ENCODE measurements around the gene COG6. TPM values are rescaled to one million over a fixed set of nuclear protein-coding genes. Genes with fewer than 3 reads are reported as not detected.

Gene COG6
- polyA plus RNA-seq, 2 donors, result 5.8 to 7.3 TPM

GRCh38 chr13:39635564-39635963 lies 19.9 kb upstream of the COG6 start:
- 84 to 88% methylated on average over 1 of the region's 1 CpG for WGBS, 2 donors
- Histone ChIP-seq H3K27ac (ENCODE audit: low read depth in 2 of 2, low read length in 1 of 2) (no peak overlapping the region), H3K9me3 (ENCODE audit: control insufficient read depth in 2 of 2, insufficient read depth in 1 of 2, low read depth in 1 of 2, low read length in 1 of 2) (no peaks in the 10 kb centered on the region), H3K27me3 (ENCODE audit: control insufficient read depth in 1 of 2, insufficient read depth in 2 of 2, low read length in 2 of 2) (no peaks in the 10 kb centered on the region), H3K4me1 (ENCODE audit: control insufficient read depth in 2 of 2, insufficient read depth in 2 of 2, low read length in 1 of 2) (no peaks in the 10 kb centered on the region), H3K36me3 (ENCODE audit: control insufficient read depth in 2 of 2, insufficient read depth in 2 of 2, low read length in 1 of 2) (no peaks in the 10 kb centered on the region), H3K4me3 (ENCODE audit: low read depth in 1 of 2, low read length in 2 of 2) (no peak overlapping the region)

GRCh38 chr13:39637890-39638289 lies 17.6 kb upstream of the COG6 start:
- Histone ChIP-seq H3K36me3 (ENCODE audit: control insufficient read depth in 2 of 2, insufficient read depth in 2 of 2, low read length in 1 of 2) (no peaks in the 10 kb centered on the region), H3K4me1 (ENCODE audit: control insufficient read depth in 2 of 2, insufficient read depth in 2 of 2, low read length in 1 of 2) (no peaks in the 10 kb centered on the region), H3K4me3 (ENCODE audit: low read depth in 1 of 2, low read length in 2 of 2) (no peak overlapping the region), H3K9me3 (ENCODE audit: control insufficient read depth in 2 of 2, insufficient read depth in 1 of 2, low read depth in 1 of 2, low read length in 1 of 2) (no peaks in the 10 kb centered on the region), H3K27me3 (ENCODE audit: control insufficient read depth in 1 of 2, insufficient read depth in 2 of 2, low read length in 2 of 2) (no peaks in the 10 kb centered on the region), H3K27ac (ENCODE audit: low read depth in 2 of 2, low read length in 1 of 2) (no peak overlapping the region)
- 93% methylated on average over 3 of the region's 3 CpGs for WGBS, 2 donors

- Histone ChIP-seq H3K27ac (ENCODE audit: low read depth in 2 of 2, low read length in 1 of 2) (no peak overlapping the region), H3K9me3 (ENCODE audit: control insufficient read depth in 2 of 2, insufficient read depth in 1 of 2, low read depth in 1 of 2, low read length in 1 of 2) (no peaks in the 10 kb centered on the region), H3K4me3 (ENCODE audit: low read depth in 1 of 2, low read length in 2 of 2) (no peak overlapping the region), H3K4me1 (ENCODE audit: control insufficient read depth in 2 of 2, insufficient read depth in 2 of 2, low read length in 1 of 2) (no peaks in the 10 kb centered on the region), H3K27me3 (ENCODE audit: control insufficient read depth in 1 of 2, insufficient read depth in 2 of 2, low read length in 2 of 2) (no peaks in the 10 kb centered on the region), H3K36me3 (ENCODE audit: control insufficient read depth in 2 of 2, insufficient read depth in 2 of 2, low read length in 1 of 2) (no peaks in the 10 kb centered on the region)
- 88 to 96% methylated on average over 1 of the region's 1 CpG for WGBS, 2 donors
These were observed 13.8 kb upstream of the COG6 start for GRCh38 chr13:39641645-39642044.

GRCh38 chr13:39646122-39646521 lies 9.3 kb upstream of the COG6 start:
- Histone ChIP-seq H3K4me1 (ENCODE audit: control insufficient read depth in 2 of 2, insufficient read depth in 2 of 2, low read length in 1 of 2) (no peaks in the 10 kb centered on the region), H3K9me3 (ENCODE audit: control insufficient read depth in 2 of 2, insufficient read depth in 1 of 2, low read depth in 1 of 2, low read length in 1 of 2) (no peaks in the 10 kb centered on the region), H3K27ac (ENCODE audit: low read depth in 2 of 2, low read length in 1 of 2) (no peak overlapping the region), H3K27me3 (ENCODE audit: control insufficient read depth in 1 of 2, insufficient read depth in 2 of 2, low read length in 2 of 2) (no peaks in the 10 kb centered on the region), H3K36me3 (ENCODE audit: control insufficient read depth in 2 of 2, insufficient read depth in 2 of 2, low read length in 1 of 2) (no peaks in the 10 kb centered on the region), H3K4me3 (ENCODE audit: low read depth in 1 of 2, low read length in 2 of 2) (no peak overlapping the region)
- WGBS, 2 donors, result 62 to 63% methylated on average over 4 of the region's 4 CpGs

- no peaks in the 10 kb centered on the region for H3K4me1 ChIP-seq (ENCODE audit: control insufficient read depth in 2 of 2, insufficient read depth in 2 of 2, low read length in 1 of 2)
- H3K36me3 ChIP-seq (ENCODE audit: control insufficient read depth in 2 of 2, insufficient read depth in 2 of 2, low read length in 1 of 2), result no peaks in the 10 kb centered on the region
- no peaks in the 10 kb centered on the region for H3K9me3 ChIP-seq (ENCODE audit: control insufficient read depth in 2 of 2, insufficient read depth in 1 of 2, low read depth in 1 of 2, low read length in 1 of 2)
- 0 to 2% methylated on average over 2 of the region's 2 CpGs for WGBS, 2 donors
- H3K27ac ChIP-seq (ENCODE audit: low read depth in 2 of 2, low read length in 1 of 2), result no peak overlapping the region
- H3K4me3 ChIP-seq (ENCODE audit: low read depth in 1 of 2, low read length in 2 of 2), result peak overlapping the region; percentile 81 to 98
- no peaks in the 10 kb centered on the region for H3K27me3 ChIP-seq (ENCODE audit: control insufficient read depth in 1 of 2, insufficient read depth in 2 of 2, low read length in 2 of 2)
These were observed 357 bp upstream of the COG6 start for GRCh38 chr13:39655041-39655568.

- H3K27ac ChIP-seq (ENCODE audit: low read depth in 2 of 2, low read length in 1 of 2), result no peak overlapping the region
- no peaks in the 10 kb centered on the region for H3K36me3 ChIP-seq (ENCODE audit: control insufficient read depth in 2 of 2, insufficient read depth in 2 of 2, low read length in 1 of 2)
- H3K4me1 ChIP-seq (ENCODE audit: control insufficient read depth in 2 of 2, insufficient read depth in 2 of 2, low read length in 1 of 2), result no peaks in the 10 kb centered on the region
- H3K9me3 ChIP-seq (ENCODE audit: control insufficient read depth in 2 of 2, insufficient read depth in 1 of 2, low read depth in 1 of 2, low read length in 1 of 2), result no peaks in the 10 kb centered on the region
- peak overlapping the region; percentile 81 to 98 for H3K4me3 ChIP-seq (ENCODE audit: low read depth in 1 of 2, low read length in 2 of 2)
- WGBS, 2 donors, result 11 to 15% methylated on average over 7 of the region's 7 CpGs
- no peaks in the 10 kb centered on the region for H3K27me3 ChIP-seq (ENCODE audit: control insufficient read depth in 1 of 2, insufficient read depth in 2 of 2, low read length in 2 of 2)
These were observed 839 bp downstream of the COG6 start for GRCh38 chr13:39656325-39656677.

GRCh38 chr13:39663508-39663907 lies 8.0 kb downstream of the COG6 start:
- Histone ChIP-seq H3K36me3 (ENCODE audit: control insufficient read depth in 2 of 2, insufficient read depth in 2 of 2, low read length in 1 of 2) (no peaks in the 10 kb centered on the region), H3K4me3 (ENCODE audit: low read depth in 1 of 2, low read length in 2 of 2) (no peak overlapping the region), H3K9me3 (ENCODE audit: control insufficient read depth in 2 of 2, insufficient read depth in 1 of 2, low read depth in 1 of 2, low read length in 1 of 2) (no peaks in the 10 kb centered on the region), H3K4me1 (ENCODE audit: control insufficient read depth in 2 of 2, insufficient read depth in 2 of 2, low read length in 1 of 2) (no peaks in the 10 kb centered on the region), H3K27me3 (ENCODE audit: control insufficient read depth in 1 of 2, insufficient read depth in 2 of 2, low read length in 2 of 2) (no peaks in the 10 kb centered on the region), H3K27ac (ENCODE audit: low read depth in 2 of 2, low read length in 1 of 2) (no peak overlapping the region)
- WGBS, 2 donors, result 100% methylated on average over 1 of the region's 1 CpG

- no peak overlapping the region for H3K4me3 ChIP-seq (ENCODE audit: low read depth in 1 of 2, low read length in 2 of 2)
- no peak overlapping the region for H3K27ac ChIP-seq (ENCODE audit: low read depth in 2 of 2, low read length in 1 of 2)
- H3K36me3 ChIP-seq (ENCODE audit: control insufficient read depth in 2 of 2, insufficient read depth in 2 of 2, low read length in 1 of 2), result no peaks in the 10 kb centered on the region
- H3K4me1 ChIP-seq (ENCODE audit: control insufficient read depth in 2 of 2, insufficient read depth in 2 of 2, low read length in 1 of 2), result no peaks in the 10 kb centered on the region
- H3K9me3 ChIP-seq (ENCODE audit: control insufficient read depth in 2 of 2, insufficient read depth in 1 of 2, low read depth in 1 of 2, low read length in 1 of 2), result no peaks in the 10 kb centered on the region
- no peaks in the 10 kb centered on the region for H3K27me3 ChIP-seq (ENCODE audit: control insufficient read depth in 1 of 2, insufficient read depth in 2 of 2, low read length in 2 of 2)
- WGBS, 2 donors, result 39 to 60% methylated on average over 2 of the region's 2 CpGs
These were observed 8.5 kb downstream of the COG6 start for GRCh38 chr13:39663958-39664357.

- H3K4me1 ChIP-seq (ENCODE audit: control insufficient read depth in 2 of 2, insufficient read depth in 2 of 2, low read length in 1 of 2), result no peaks in the 10 kb centered on the region
- H3K4me3 ChIP-seq (ENCODE audit: low read depth in 1 of 2, low read length in 2 of 2), result no peak overlapping the region
- H3K9me3 ChIP-seq (ENCODE audit: control insufficient read depth in 2 of 2, insufficient read depth in 1 of 2, low read depth in 1 of 2, low read length in 1 of 2), result no peaks in the 10 kb centered on the region
- H3K36me3 ChIP-seq (ENCODE audit: control insufficient read depth in 2 of 2, insufficient read depth in 2 of 2, low read length in 1 of 2), result no peaks in the 10 kb centered on the region
- no peak overlapping the region for H3K27ac ChIP-seq (ENCODE audit: low read depth in 2 of 2, low read length in 1 of 2)
- H3K27me3 ChIP-seq (ENCODE audit: control insufficient read depth in 1 of 2, insufficient read depth in 2 of 2, low read length in 2 of 2), result no peaks in the 10 kb centered on the region
- WGBS, 2 donors, result 68 to 94% methylated on average over 1 of the region's 1 CpG
These were observed 10.3 kb downstream of the COG6 start for GRCh38 chr13:39665763-39666162.

- Histone ChIP-seq H3K27ac (ENCODE audit: low read depth in 2 of 2, low read length in 1 of 2) (no peak overlapping the region), H3K27me3 (ENCODE audit: control insufficient read depth in 1 of 2, insufficient read depth in 2 of 2, low read length in 2 of 2) (no peaks in the 10 kb centered on the region), H3K36me3 (ENCODE audit: control insufficient read depth in 2 of 2, insufficient read depth in 2 of 2, low read length in 1 of 2) (no peaks in the 10 kb centered on the region), H3K4me3 (ENCODE audit: low read depth in 1 of 2, low read length in 2 of 2) (no peak overlapping the region), H3K9me3 (ENCODE audit: control insufficient read depth in 2 of 2, insufficient read depth in 1 of 2, low read depth in 1 of 2, low read length in 1 of 2) (no peaks in the 10 kb centered on the region), H3K4me1 (ENCODE audit: control insufficient read depth in 2 of 2, insufficient read depth in 2 of 2, low read length in 1 of 2) (no peaks in the 10 kb centered on the region)
- 88 to 93% methylated on average over 2 of the region's 2 CpGs for WGBS, 2 donors
These were observed 15.0 kb downstream of the COG6 start for GRCh38 chr13:39670445-39670844.

Measured in esophagus (tissue), 2 donors.